Esophagus squamous epithelium (tissue), 5 donors: ENCODE data around the gene LRBA. TPM values are rescaled to one million over a fixed set of nuclear protein-coding genes. Genes with fewer than 3 reads are reported as not detected.

Experiments used
- DNase-seq: peaks from one replicate; lab custom pipeline; 2025; lab: John Stamatoyannopoulos, UW
- H3K27ac ChIP-seq, 4 donors: fragments of 200-600 bp; sonication (generic); one replicate each; pipeline ENCODE4 v1.5.1; 2016 to 2019; ENCODE audit warnings: mild to moderate bottlenecking in 1 of 4
- H3K27me3 ChIP-seq, 4 donors: fragments of 200-600 bp; sonication (generic); 1 replicate in 3 of 4; 2 replicates in 1 of 4; pipeline versions ENCODE4 v1.5.1 to v1.6.0; 2017 to 2021; ENCODE audit warnings: antibody characterized with exemption in 1 of 4
- H3K36me3 ChIP-seq, 3 donors: fragments of 200-600 bp; sonication (generic); one replicate each; pipeline ENCODE4 v1.5.1; 2016 to 2019
- H3K4me1 ChIP-seq, 3 donors: fragments of 200-600 bp; sonication (generic); one replicate each; pipeline ENCODE4 v1.5.1; 2017 to 2019
- H3K4me3 ChIP-seq, 4 donors: fragments of 200-600 bp; sonication (generic); 1 replicate in 3 of 4; 2 replicates in 1 of 4; pipeline ENCODE4 v1.5.1; 2016 to 2019; ENCODE audit warnings: mild to moderate bottlenecking in 2 of 4, moderate library complexity in 1 of 4
- H3K9me3 ChIP-seq, 3 donors: fragments of 200-600 bp; sonication (generic); one replicate each; pipeline ENCODE4 v1.5.1; 2016 to 2019
- POLR2A ChIP-seq, 4 donors: fragments of 450-650 bp; IDR thresholded peaks; one replicate each; pipeline ENCODE4 v1.6.1; 2017; ENCODE audit warnings: antibody characterized with exemption in 4 of 4, mild to moderate bottlenecking in 4 of 4, moderate library complexity in 3 of 4
- WGBS, 2 donors: methylation state at CpG; one replicate each; pipeline ENCODE4 v1.1.5; 2018; 5-methylcytosine and 5-hydroxymethylcytosine counted together
- intact Hi-C: fragments of 100-400 bp; cut with DNase I; formaldehyde crosslinking; loops from one replicate; pipeline ENCODE4 v1.15.0; 2022
- total RNA-seq, 4 donors: library from RNA; depleted of rRNA; stranded (reverse); fragments of >200 nt; gene quantifications; one replicate each; pipeline ENCODE4 v1.1.0, GENCODE V29; 2016
- TF ChIP-seq, protein P1 (sequence below), 6 experiments: fragments of 450-650 bp in 4 of 6; fragments of 200-600 bp in 2 of 6; sonication (generic) in 2 of 6; IDR thresholded peaks; one replicate each; pipeline ENCODE4 v1.5.1; 2016 to 2019; ENCODE audit warnings: antibody characterized with exemption in 6 of 6, mild to moderate bottlenecking in 4 of 6, moderate library complexity in 4 of 6
- donor health status: DM: yes; HTN: yes; CAD: no.

LRBA gene
- total RNA-seq, 4 donors from 2014 or later = 54.7 to 91.8 (median 66.2) TPM

DNA sequence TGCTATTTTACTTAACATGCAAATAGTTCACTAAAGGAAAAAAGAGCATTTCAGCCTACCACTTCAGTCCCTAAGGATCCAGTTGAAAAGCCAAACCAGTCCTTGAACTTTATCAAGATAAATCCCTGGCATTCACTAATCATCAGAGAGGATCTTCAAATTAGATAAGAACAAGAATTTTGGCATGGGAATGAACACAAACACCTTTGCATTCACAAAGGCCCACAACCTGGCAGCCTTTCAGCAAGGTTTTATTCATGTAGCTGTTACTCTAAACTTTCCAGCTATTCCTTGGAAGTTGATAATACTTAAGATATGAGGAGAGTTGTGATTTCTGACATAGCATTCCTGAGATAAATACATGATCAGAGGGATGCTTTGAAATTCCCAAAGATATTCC is 193.4 kb downstream of the LRBA start:
- Histone ChIP-seq H3K27ac (no peak overlapping the region), H3K36me3 (peaks cover 0 to 29% (median 0%) of the 10 kb centered on the region in 3 donors), H3K27me3 (no peaks in the 10 kb centered on the region), H3K9me3 (no peaks in the 10 kb centered on the region), H3K4me1 (no peaks in the 10 kb centered on the region), H3K4me3 (no peak overlapping the region)
- intact Hi-C loops = no loop called here
- DNase-seq = no peak
- TF ChIP-seq, protein P1, sequence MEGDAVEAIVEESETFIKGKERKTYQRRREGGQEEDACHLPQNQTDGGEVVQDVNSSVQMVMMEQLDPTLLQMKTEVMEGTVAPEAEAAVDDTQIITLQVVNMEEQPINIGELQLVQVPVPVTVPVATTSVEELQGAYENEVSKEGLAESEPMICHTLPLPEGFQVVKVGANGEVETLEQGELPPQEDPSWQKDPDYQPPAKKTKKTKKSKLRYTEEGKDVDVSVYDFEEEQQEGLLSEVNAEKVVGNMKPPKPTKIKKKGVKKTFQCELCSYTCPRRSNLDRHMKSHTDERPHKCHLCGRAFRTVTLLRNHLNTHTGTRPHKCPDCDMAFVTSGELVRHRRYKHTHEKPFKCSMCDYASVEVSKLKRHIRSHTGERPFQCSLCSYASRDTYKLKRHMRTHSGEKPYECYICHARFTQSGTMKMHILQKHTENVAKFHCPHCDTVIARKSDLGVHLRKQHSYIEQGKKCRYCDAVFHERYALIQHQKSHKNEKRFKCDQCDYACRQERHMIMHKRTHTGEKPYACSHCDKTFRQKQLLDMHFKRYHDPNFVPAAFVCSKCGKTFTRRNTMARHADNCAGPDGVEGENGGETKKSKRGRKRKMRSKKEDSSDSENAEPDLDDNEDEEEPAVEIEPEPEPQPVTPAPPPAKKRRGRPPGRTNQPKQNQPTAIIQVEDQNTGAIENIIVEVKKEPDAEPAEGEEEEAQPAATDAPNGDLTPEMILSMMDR (IDR thresholded peaks at IDR 0.05) = no peak
- no peak for TF ChIP-seq POLR2A (IDR thresholded peaks at IDR 0.05)

DNA sequence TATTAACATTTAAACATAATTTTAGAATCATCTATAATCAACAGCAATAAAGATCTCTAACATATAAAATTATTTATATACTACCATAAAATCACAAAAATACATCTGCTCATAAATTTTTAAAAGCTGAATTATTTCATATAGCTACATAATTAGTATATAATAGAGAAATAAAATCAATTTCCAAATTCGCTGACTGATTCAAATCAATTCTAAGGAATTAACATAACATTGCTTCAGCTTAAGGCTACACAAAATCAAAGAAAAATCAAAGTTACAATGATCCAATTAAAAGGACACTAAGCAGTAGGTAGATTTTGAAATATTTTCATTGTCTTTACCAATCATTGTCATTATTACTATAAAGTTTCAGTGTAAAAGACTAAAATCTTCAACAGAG is 194.7 kb downstream of the LRBA start:
- Histone ChIP-seq H3K4me3 (no peak overlapping the region), H3K4me1 (no peaks in the 10 kb centered on the region), H3K9me3 (no peaks in the 10 kb centered on the region), H3K27ac (no peak overlapping the region), H3K36me3 (peaks cover 0 to 28% (median 0%) of the 10 kb centered on the region in 3 donors), H3K27me3 (no peaks in the 10 kb centered on the region)
- WGBS, 2 donors = 92 to 93% methylated on average over 1 of the region's 1 CpG
- TF ChIP-seq POLR2A (IDR thresholded peaks at IDR 0.05) = no peak
- TF ChIP-seq, protein P1 (IDR thresholded peaks at IDR 0.05) = no peak
- intact Hi-C loops = no loop called here
- DNase-seq = no peak

DNA sequence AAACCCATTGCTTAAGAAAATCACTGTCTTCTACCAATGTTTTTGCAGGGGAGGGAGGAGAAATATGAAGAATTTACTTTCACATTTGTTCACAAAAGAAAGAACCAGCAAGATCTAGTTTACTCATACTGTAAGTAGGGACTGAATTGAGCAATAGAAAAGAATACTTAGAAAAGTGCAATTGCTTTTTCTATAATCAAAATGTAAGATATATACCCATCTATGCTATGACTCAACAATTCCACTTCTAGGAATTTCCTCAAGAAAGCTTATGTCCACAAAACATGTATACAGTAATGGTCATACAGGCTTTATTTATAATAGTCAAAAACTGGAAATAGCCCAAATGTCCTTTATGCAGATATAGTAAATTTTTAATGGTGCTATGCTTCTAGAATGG is 196.4 kb downstream of the LRBA start:
- intact Hi-C loops = no loop called here
- peaks cover 0 to 15% (median 0%) of the 10 kb centered on the region in 3 donors for H3K36me3 ChIP-seq
- no peaks in the 10 kb centered on the region for H3K4me1 ChIP-seq
- H3K4me3 ChIP-seq = no peak overlapping the region
- H3K9me3 ChIP-seq = no peaks in the 10 kb centered on the region
- TF ChIP-seq POLR2A (IDR thresholded peaks at IDR 0.05) = no peak
- TF ChIP-seq, protein P1 (IDR thresholded peaks at IDR 0.05) = no peak
- H3K27ac ChIP-seq = no peak overlapping the region
- DNase-seq = no peak
- no peaks in the 10 kb centered on the region for H3K27me3 ChIP-seq

DNA sequence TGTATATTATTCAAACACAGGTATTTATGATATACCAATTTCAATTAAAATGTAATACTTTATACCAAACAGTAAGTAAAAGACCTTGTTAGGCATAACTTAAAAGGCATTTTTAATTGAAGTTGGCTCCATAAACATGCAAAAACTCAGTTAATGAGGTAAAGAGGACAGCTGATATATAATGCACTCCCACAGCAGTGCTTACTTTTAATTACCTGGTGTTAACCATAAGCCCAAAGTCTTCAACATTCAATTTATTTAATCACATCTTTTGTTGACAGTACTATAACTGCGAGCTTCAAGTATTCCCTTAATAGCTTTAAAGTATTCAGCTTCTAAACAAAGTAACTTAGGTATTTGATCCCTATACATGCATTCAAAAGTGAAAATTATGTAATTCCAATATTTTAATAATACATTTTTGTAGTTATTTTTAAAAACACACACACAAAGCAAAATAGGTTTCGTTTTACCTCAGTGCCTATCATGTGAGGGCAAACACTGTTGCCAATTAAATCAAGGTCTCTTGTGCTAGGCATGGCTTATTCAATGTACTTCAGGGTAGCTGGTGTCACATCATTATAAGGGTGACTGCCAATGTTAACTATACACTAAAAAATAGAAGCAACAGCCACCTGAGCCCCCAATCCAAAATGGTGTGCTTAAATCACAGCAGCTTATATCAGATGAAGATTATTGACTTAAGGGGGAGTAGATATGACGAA is 197.1 kb downstream of the LRBA start:
- H3K9me3 ChIP-seq = no peaks in the 10 kb centered on the region
- 91 to 92% methylated on average over 3 of the region's 3 CpGs for WGBS, 2 donors
- H3K27me3 ChIP-seq = no peaks in the 10 kb centered on the region
- no peaks in the 10 kb centered on the region for H3K4me1 ChIP-seq
- H3K36me3 ChIP-seq = peaks cover 0 to 15% (median 0%) of the 10 kb centered on the region in 3 donors
- H3K4me3 ChIP-seq = no peak overlapping the region
- DNase-seq = no peak
- no peak overlapping the region for H3K27ac ChIP-seq
- intact Hi-C loops = no loop called here
- no peak for TF ChIP-seq POLR2A (IDR thresholded peaks at IDR 0.05)
- TF ChIP-seq, protein P1 (IDR thresholded peaks at IDR 0.05) = no peak

DNA sequence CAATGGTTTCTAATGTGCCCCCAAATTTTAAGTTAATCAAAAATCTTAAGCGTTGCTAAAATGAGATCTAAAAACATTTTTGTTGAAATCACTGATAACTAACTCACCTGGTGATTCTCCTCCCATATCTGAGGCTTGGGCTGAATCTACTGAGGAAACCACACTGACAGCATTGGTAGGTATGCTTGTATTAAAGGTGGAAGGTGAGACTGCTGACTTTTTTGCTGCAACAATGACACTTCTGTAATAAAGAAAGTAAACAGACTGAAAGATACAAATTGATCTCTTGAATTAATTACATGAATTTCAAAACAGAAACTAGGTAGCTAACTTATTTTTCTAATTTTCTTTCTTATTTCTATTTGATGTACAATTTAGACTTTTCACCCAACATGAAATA is 198.1 kb downstream of the LRBA start:
- intact Hi-C loops = no loop called here
- 100% methylated on average over 1 of the region's 1 CpG for whole genome bisulfite sequencing, 2 donors
- no peaks in the 10 kb centered on the region for H3K27me3 ChIP-seq

More for the DNA sequence above, 198.1 kb downstream of the LRBA start:
- Histone ChIP-seq H3K27ac (no peak overlapping the region), H3K4me3 (no peak overlapping the region), H3K36me3 (peaks cover 0 to 18% (median 0%) of the 10 kb centered on the region in 3 donors), H3K9me3 (no peaks in the 10 kb centered on the region), H3K4me1 (no peaks in the 10 kb centered on the region)
- TF ChIP-seq, protein P1 (IDR thresholded peaks at IDR 0.05) = no peak
- TF ChIP-seq POLR2A (IDR thresholded peaks at IDR 0.05) = no peak
- no peak for DNase-seq
